ENCODE data around the gene SUPT4H1. TPM values are rescaled to one million over a fixed set of nuclear protein-coding genes. Genes with fewer than 3 reads are reported as not detected.

Gene SUPT4H1
- total RNA-seq, 1 experiment from 2014 or later: 100.0 TPM

DNA sequence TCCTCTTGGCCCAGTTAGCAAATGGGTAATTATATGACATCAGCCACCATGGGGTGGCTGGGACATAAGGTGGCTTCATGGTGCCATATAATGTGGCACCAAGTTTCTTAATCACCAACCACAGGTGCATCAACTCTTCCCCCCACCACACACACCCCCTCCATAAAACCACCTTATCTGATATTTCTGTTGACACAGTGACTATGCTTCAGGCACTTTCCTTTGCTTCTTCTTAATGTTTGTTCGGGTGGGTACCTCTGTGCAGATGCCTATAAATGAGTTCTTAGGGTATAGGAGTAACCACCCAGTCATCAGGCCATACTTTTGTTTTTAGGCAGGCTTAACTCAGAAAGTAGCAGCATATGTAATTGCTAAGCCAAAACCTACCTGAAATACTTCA is 35.8 kb upstream of the SUPT4H1 start:
- H3K27me3 ChIP-seq (ENCODE audit: low read length): no peaks in the 10 kb centered on the region
- no TSS peak for BruUV-seq (replicated peaks)
- peak; percentile 85 for ATAC-seq
- CTCF ChIA-PET: interaction anchor here (0.7 kb wide), 1 partner anchor 30 kb away, joined by 6 read pairs; no protein-coding TSS in a partner anchor
- peak; percentile 98 for DNase-seq
- H3K27ac ChIP-seq (ENCODE audit: low read length): peak overlapping the region; percentile 82
- H3F3A ChIP-seq (ENCODE audit: low read length, unreplicated experiment): peaks cover 4% of the 10 kb centered on the region
- TF ChIP-seq EZH2 (IDR thresholded peaks at IDR 0.05; ENCODE audit: low read length, unreplicated experiment) (no peak), EZH2phosphoT487 (IDR thresholded peaks at IDR 0.05; ENCODE audit: borderline replicate concordance, low read length) (peak; percentile 80)
- intact Hi-C loops (cut with micrococcal nuclease): loop anchor here (1.0 kb wide), 1 partner anchor 36 kb away; the partner anchor contains the start of gene SUPT4H1
- peak overlapping the region; percentile 71 for H3K4me2 ChIP-seq (ENCODE audit: low read length)
- H3K36me3 ChIP-seq (ENCODE audit: low read depth, low read length): no peaks in the 10 kb centered on the region
- H3K4me1 ChIP-seq (ENCODE audit: insufficient read depth, low read length): peaks cover 44% of the 10 kb centered on the region
- no peaks in the 10 kb centered on the region for H3K9me2 ChIP-seq (replicated peaks; ENCODE audit: low read length)
- H2AFZ ChIP-seq (ENCODE audit: low read length): no peak overlapping the region
- POLR2A ChIA-PET (ENCODE audit: unreplicated experiment): no interaction called here
- H4K20me1 ChIP-seq (ENCODE audit: low read length): no peaks in the 10 kb centered on the region
- no peaks in the 10 kb centered on the region for H3K9me3 ChIP-seq (ENCODE audit: low read length)
- H3K9ac ChIP-seq (ENCODE audit: low read length): peak overlapping the region; percentile 20; the same call in 1 of the 2 replicates
- H3K4me3 ChIP-seq (ENCODE audit: low read length): peak overlapping the region; percentile 25; the same call in 1 of the 2 replicates
- no peaks in the 10 kb centered on the region for H3K79me2 ChIP-seq (ENCODE audit: low read length)

GRCh38 chr17:58386708-58387107 is 34.7 kb upstream of the SUPT4H1 start:
- intact Hi-C loops (cut with micrococcal nuclease): no loop called here
- ChIA-PET POLR2A (ENCODE audit: unreplicated experiment) (no interaction called here), CTCF (no interaction called here)
- BruUV-seq (replicated peaks): no TSS peak
- Histone ChIP-seq H3K9ac (ENCODE audit: low read length) (no peak overlapping the region), H3K9me3 (ENCODE audit: low read length) (no peaks in the 10 kb centered on the region), H3K27ac (ENCODE audit: low read length) (no peak overlapping the region), H4K20me1 (ENCODE audit: low read length) (no peaks in the 10 kb centered on the region), H3K36me3 (ENCODE audit: low read depth, low read length) (no peaks in the 10 kb centered on the region), H2AFZ (ENCODE audit: low read length) (no peak overlapping the region), H3K27me3 (ENCODE audit: low read length) (no peaks in the 10 kb centered on the region), H3K79me2 (ENCODE audit: low read length) (no peaks in the 10 kb centered on the region), H3K4me3 (ENCODE audit: low read length) (no peak overlapping the region), H3K4me1 (ENCODE audit: insufficient read depth, low read length) (peaks cover 37% of the 10 kb centered on the region), H3K4me2 (ENCODE audit: low read length) (no peak overlapping the region), H3K9me2 (replicated peaks; ENCODE audit: low read length) (no peaks in the 10 kb centered on the region), H3F3A (ENCODE audit: low read length, unreplicated experiment) (peaks cover 4% of the 10 kb centered on the region)
- TF ChIP-seq EZH2phosphoT487 (IDR thresholded peaks at IDR 0.05; ENCODE audit: borderline replicate concordance, low read length) (no peak), CTCF (conservative IDR thresholded peaks at IDR 0.05; ENCODE audit: low read depth, low read length) (no peak), EZH2 (IDR thresholded peaks at IDR 0.05; ENCODE audit: low read length, unreplicated experiment) (no peak)
- ATAC-seq (no peak), DNase-seq (no peak)

DNA sequence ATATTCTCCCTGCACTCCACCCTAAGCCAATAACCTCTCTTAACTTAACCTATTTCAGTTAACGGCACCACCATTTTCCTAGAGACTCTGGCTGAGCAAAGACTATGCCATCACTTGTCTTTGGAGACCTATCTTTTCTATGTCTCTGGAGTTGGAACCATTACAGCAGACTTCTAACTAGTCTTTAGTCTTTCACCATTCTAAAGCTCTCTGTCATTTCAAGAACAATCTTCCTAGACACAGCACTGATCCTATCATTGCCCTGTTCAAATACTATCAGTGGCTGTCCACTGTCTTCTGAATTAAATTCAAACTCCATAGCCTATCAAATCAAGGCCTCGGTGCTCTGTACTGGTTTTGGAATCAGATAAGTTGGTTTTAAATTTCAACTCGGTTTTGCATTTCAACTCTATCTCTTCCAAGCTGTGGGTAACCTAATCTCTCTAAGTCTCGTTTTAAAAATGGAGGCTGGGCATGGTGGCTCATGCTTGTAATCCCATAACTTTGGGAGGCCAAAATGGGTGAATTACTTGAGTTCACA is 33.4 kb upstream of the SUPT4H1 start:
- Histone ChIP-seq H3K4me2 (ENCODE audit: low read length) (no peak overlapping the region), H4K20me1 (ENCODE audit: low read length) (no peaks in the 10 kb centered on the region), H3K79me2 (ENCODE audit: low read length) (no peaks in the 10 kb centered on the region), H3K9me2 (replicated peaks; ENCODE audit: low read length) (no peaks in the 10 kb centered on the region), H3K36me3 (ENCODE audit: low read depth, low read length) (no peaks in the 10 kb centered on the region), H3K9ac (ENCODE audit: low read length) (no peak overlapping the region), H3K27me3 (ENCODE audit: low read length) (no peaks in the 10 kb centered on the region), H3K4me1 (ENCODE audit: insufficient read depth, low read length) (peaks cover 26% of the 10 kb centered on the region), H3F3A (ENCODE audit: low read length, unreplicated experiment) (peaks cover 4% of the 10 kb centered on the region), H2AFZ (ENCODE audit: low read length) (no peak overlapping the region), H3K4me3 (ENCODE audit: low read length) (no peak overlapping the region), H3K27ac (ENCODE audit: low read length) (no peak overlapping the region), H3K9me3 (ENCODE audit: low read length) (no peaks in the 10 kb centered on the region)
- ATAC-seq (no peak), DNase-seq (no peak)
- BruUV-seq (replicated peaks): no TSS peak
- TF ChIP-seq EZH2phosphoT487 (IDR thresholded peaks at IDR 0.05; ENCODE audit: borderline replicate concordance, low read length) (no peak), CTCF (conservative IDR thresholded peaks at IDR 0.05; ENCODE audit: low read depth, low read length) (no peak), EZH2 (IDR thresholded peaks at IDR 0.05; ENCODE audit: low read length, unreplicated experiment) (no peak)
- ChIA-PET POLR2A (ENCODE audit: unreplicated experiment) (interaction anchor here (0.9 kb wide), 1 partner anchor 32 kb away, joined by 3 read pairs; the partner anchor contains the start of gene RNF43), CTCF (no interaction called here)
- intact Hi-C loops (cut with micrococcal nuclease): no loop called here

Data from PC-3 (cell line).